ENCODE data around the gene UBE2M. TPM values are rescaled to one million over a fixed set of nuclear protein-coding genes. Genes with fewer than 3 reads are reported as not detected.

UBE2M gene
- total and polyA plus RNA-seq, 2 experiments from 2014 or later: 27.6 to 64.5 TPM

GRCh38 chr19:58569191-58569942, 11.0 kb upstream of the UBE2M start:
- ATAC-seq (no peak), DNase-seq (ENCODE audit: low spot score) (no peak)
- no peak overlapping the region for H3K4me3 ChIP-seq
- H3K27ac ChIP-seq (ENCODE audit: low read depth): no peak overlapping the region
- H3K27me3 Mint-ChIP-seq (ENCODE audit: insufficient read depth, low read depth, poor library complexity): peaks cover 17% of the 10 kb centered on the region
- no peak overlapping the region for H2AFZ ChIP-seq
- no peaks in the 10 kb centered on the region for H3K36me3 ChIP-seq (ENCODE audit: insufficient read depth)
- H3K9me3 Mint-ChIP-seq: no peaks in the 10 kb centered on the region; the same call in 2 of the 3 replicates
- H3F3A ChIP-seq (replicated peaks; ENCODE audit: low read depth): peaks cover 5% of the 10 kb centered on the region
- H3K27me3 ChIP-seq (ENCODE audit: insufficient read depth): peaks cover 4% of the 10 kb centered on the region
- no peak overlapping the region for H3K4me3 Mint-ChIP-seq
- H3K4me1 ChIP-seq (ENCODE audit: insufficient read depth): peaks cover 8% of the 10 kb centered on the region
- no peaks in the 10 kb centered on the region for H3K9me2 ChIP-seq (ENCODE audit: insufficient read depth)
- no peaks in the 10 kb centered on the region for H4K20me1 ChIP-seq (replicated peaks; ENCODE audit: insufficient read depth)
- peaks cover 13% of the 10 kb centered on the region for H3K4me1 Mint-ChIP-seq
- H3K36me3 Mint-ChIP-seq (ENCODE audit: low read depth): peaks cover 25% of the 10 kb centered on the region
- no peak overlapping the region for H3K4me2 ChIP-seq
- no peak overlapping the region for H3K27ac Mint-ChIP-seq
- H3K79me2 ChIP-seq (replicated peaks; ENCODE audit: insufficient read depth): no peaks in the 10 kb centered on the region
- TF ChIP-seq ETS1 (IDR thresholded peaks at IDR 0.05) (no peak), EZH2phosphoT487 (IDR thresholded peaks at IDR 0.05; ENCODE audit: unreplicated experiment) (no peak), JUNB (IDR thresholded peaks at IDR 0.05; ENCODE audit: unreplicated experiment) (no peak), REST (IDR thresholded peaks at IDR 0.05; ENCODE audit: unreplicated experiment) (no peak), NANOG (IDR thresholded peaks at IDR 0.05; ENCODE audit: borderline replicate concordance) (no peak), STAT1 (IDR thresholded peaks at IDR 0.05; ENCODE audit: unreplicated experiment) (no peak), CTCF (conservative IDR thresholded peaks at IDR 0.05; ENCODE audit: low read depth in 2 of 2) (no peak), EZH2 (IDR thresholded peaks at IDR 0.05; ENCODE audit: low read depth, unreplicated experiment) (no peak)

Measured in GM23338 (cell line).